ENCODE results near the gene MS4A14.
A peak's percentile ranks its signal among the peaks of the same experiment; 100 is the strongest.

The MS4A14 gene

DNA sequence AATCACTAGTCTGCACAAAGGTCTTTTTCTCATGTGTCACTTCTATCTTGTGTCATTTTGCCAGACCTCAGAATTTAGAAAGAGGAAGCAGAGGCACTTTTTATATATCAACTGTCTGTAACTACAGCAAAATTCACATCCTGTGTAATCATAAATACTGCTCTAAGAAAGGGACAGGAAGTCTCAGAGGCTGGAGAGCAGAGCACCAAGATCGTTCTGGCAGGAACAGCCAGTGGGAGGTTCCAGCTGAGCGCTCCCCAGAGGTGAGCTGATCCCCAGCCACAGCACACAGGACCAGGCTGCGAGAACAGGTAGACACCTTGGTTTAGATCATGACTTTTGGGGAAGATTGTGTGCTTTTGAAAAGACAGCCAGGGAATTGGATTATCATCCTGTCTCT is 17.9 kb upstream of the MS4A14 start, which contains the start of gene MS4A7:
Gene MS4A7, plus strand, starts transcription at position 179 of the 400 bp plus-strand sequence. CDS start 4,610 bp downstream, outside the sequence.
- H3K79me2 ChIP-seq (ENCODE audit: control insufficient read depth, low read length): no peaks in the 10 kb centered on the region
- peak within 1 kb of the TSS; percentile 91 for H3K27ac ChIP-seq (ENCODE audit: low read depth, low read length)
- TF ChIP-seq, protein P1, sequence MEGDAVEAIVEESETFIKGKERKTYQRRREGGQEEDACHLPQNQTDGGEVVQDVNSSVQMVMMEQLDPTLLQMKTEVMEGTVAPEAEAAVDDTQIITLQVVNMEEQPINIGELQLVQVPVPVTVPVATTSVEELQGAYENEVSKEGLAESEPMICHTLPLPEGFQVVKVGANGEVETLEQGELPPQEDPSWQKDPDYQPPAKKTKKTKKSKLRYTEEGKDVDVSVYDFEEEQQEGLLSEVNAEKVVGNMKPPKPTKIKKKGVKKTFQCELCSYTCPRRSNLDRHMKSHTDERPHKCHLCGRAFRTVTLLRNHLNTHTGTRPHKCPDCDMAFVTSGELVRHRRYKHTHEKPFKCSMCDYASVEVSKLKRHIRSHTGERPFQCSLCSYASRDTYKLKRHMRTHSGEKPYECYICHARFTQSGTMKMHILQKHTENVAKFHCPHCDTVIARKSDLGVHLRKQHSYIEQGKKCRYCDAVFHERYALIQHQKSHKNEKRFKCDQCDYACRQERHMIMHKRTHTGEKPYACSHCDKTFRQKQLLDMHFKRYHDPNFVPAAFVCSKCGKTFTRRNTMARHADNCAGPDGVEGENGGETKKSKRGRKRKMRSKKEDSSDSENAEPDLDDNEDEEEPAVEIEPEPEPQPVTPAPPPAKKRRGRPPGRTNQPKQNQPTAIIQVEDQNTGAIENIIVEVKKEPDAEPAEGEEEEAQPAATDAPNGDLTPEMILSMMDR (IDR thresholded peaks at IDR 0.05; ENCODE audit: low read depth, low read length, poor library complexity, severe bottlenecking): no peak
- no peak for TF ChIP-seq EZH2phosphoT487 (IDR thresholded peaks at IDR 0.05; ENCODE audit: borderline replicate concordance, low read length)
- no peaks in the 10 kb centered on the region for H4K20me1 ChIP-seq (ENCODE audit: control insufficient read depth, insufficient read depth, low read depth, low read length)
- no peaks in the 10 kb centered on the region for H3K9me2 ChIP-seq (replicated peaks; ENCODE audit: control insufficient read depth, low read length)
- H3K4me1 ChIP-seq (ENCODE audit: control insufficient read depth, low read length): peaks cover 35% of the 10 kb centered on the region
- peak within 1 kb of the TSS; percentile 72 for H3K4me2 ChIP-seq (ENCODE audit: low read length)
- no peaks in the 10 kb centered on the region for H3K36me3 ChIP-seq (ENCODE audit: control insufficient read depth, low read length)
- H3K9me3 ChIP-seq (ENCODE audit: control insufficient read depth, insufficient read depth, low read length): no peaks in the 10 kb centered on the region
- H3F3A ChIP-seq (ENCODE audit: control insufficient read depth, insufficient read depth): peaks cover 5% of the 10 kb centered on the region
- no peaks in the 10 kb centered on the region for H3K27me3 ChIP-seq (ENCODE audit: control insufficient read depth, low read length)
- H3K4me3 ChIP-seq (ENCODE audit: low read length): peak within 1 kb of the TSS; percentile 63

DNA sequence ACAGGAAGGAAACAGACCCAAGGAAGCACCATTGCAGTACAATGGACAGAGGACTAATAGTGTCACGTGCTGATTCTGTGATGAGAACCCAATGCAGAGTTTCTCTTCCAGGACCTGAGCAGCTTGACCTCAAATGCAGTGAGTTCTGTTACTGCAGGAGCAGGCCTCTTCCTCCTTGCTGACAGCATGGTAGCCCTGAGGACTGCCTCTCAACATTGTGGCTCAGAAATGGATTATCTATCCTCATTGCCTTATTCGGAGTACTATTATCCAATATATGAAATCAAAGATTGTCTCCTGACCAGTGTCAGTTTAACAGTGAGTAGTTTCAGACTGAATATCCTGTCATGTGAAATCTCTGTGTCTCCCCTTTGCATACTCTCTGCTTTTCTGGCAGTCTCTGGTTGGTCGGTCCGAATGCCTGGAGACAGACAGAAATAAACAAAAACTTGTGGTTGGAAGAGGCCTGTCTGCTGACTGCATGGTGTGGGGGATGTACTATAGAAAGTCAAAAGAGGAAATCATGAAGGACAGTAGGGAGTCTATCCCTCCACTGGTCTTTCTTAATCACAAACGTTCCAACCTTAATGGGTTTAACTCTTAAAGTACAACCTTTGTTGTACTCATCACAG is 6.9 kb upstream of the MS4A14 start:
- Histone ChIP-seq H3K27ac (ENCODE audit: low read depth, low read length) (no peak overlapping the region), H3K4me2 (ENCODE audit: low read length) (peak overlapping the region; percentile 38), H4K20me1 (ENCODE audit: control insufficient read depth, insufficient read depth, low read depth, low read length) (no peaks in the 10 kb centered on the region), H3K9me2 (replicated peaks; ENCODE audit: control insufficient read depth, low read length) (no peaks in the 10 kb centered on the region), H3K4me1 (ENCODE audit: control insufficient read depth, low read length) (peaks cover 18% of the 10 kb centered on the region), H3F3A (ENCODE audit: control insufficient read depth, insufficient read depth) (no peaks in the 10 kb centered on the region), H3K4me3 (ENCODE audit: low read length) (peak overlapping the region; percentile 11; the same call in 1 of the 2 replicates), H3K27me3 (ENCODE audit: control insufficient read depth, low read length) (no peaks in the 10 kb centered on the region), H3K9me3 (ENCODE audit: control insufficient read depth, insufficient read depth, low read length) (no peaks in the 10 kb centered on the region), H3K79me2 (ENCODE audit: control insufficient read depth, low read length) (no peaks in the 10 kb centered on the region), H3K36me3 (ENCODE audit: control insufficient read depth, low read length) (no peaks in the 10 kb centered on the region)
- TF ChIP-seq EZH2phosphoT487 (IDR thresholded peaks at IDR 0.05; ENCODE audit: borderline replicate concordance, low read length): no peak
- TF ChIP-seq, protein P1 (IDR thresholded peaks at IDR 0.05; ENCODE audit: low read depth, low read length, poor library complexity, severe bottlenecking): no peak

DNA sequence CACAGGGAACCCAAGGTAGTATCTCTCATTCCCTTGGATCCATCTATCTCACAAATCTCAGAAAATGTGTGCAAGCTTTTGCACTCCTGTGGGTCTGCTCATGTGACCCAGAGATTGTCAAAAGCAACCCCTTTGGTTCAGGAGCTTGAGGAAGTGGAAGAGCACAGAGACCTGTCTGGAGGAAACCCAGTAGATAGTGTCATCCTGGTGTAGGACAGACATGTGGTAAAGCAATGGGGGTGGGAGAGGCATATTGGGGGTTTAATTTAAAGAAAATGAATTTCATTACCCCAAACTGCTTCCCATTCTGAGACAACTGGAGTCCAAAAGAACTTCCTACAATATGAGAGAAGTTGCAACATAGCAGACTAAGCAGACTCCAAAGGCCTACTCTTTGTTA is 5.8 kb upstream of the MS4A14 start:
- H3K9me3 ChIP-seq (ENCODE audit: control insufficient read depth, insufficient read depth, low read length): no peaks in the 10 kb centered on the region
- no peaks in the 10 kb centered on the region for H3K9me2 ChIP-seq (replicated peaks; ENCODE audit: control insufficient read depth, low read length)
- H3K36me3 ChIP-seq (ENCODE audit: control insufficient read depth, low read length): no peaks in the 10 kb centered on the region
- peaks cover 18% of the 10 kb centered on the region for H3K4me1 ChIP-seq (ENCODE audit: control insufficient read depth, low read length)
- TF ChIP-seq EZH2phosphoT487 (IDR thresholded peaks at IDR 0.05; ENCODE audit: borderline replicate concordance, low read length): no peak
- TF ChIP-seq, protein P1 (IDR thresholded peaks at IDR 0.05; ENCODE audit: low read depth, low read length, poor library complexity, severe bottlenecking): no peak
- no peaks in the 10 kb centered on the region for H3K27me3 ChIP-seq (ENCODE audit: control insufficient read depth, low read length)
- H3F3A ChIP-seq (ENCODE audit: control insufficient read depth, insufficient read depth): no peaks in the 10 kb centered on the region
- H3K79me2 ChIP-seq (ENCODE audit: control insufficient read depth, low read length): no peaks in the 10 kb centered on the region
- H3K4me2 ChIP-seq (ENCODE audit: low read length): no peak overlapping the region
- no peak overlapping the region for H3K27ac ChIP-seq (ENCODE audit: low read depth, low read length)
- H3K4me3 ChIP-seq (ENCODE audit: low read length): no peak overlapping the region
- no peaks in the 10 kb centered on the region for H4K20me1 ChIP-seq (ENCODE audit: control insufficient read depth, insufficient read depth, low read depth, low read length)
